HepG2 (cell line): Measurements from ENCODE around the gene FBRSL1. TPM values are rescaled to one million over a fixed set of nuclear protein-coding genes. Genes with fewer than 3 reads are reported as not detected.

Experiments
- ATAC-seq: fragments of 200-7000 bp; cut with Tn5 transposase; 3 replicates; pipeline ENCODE4 v1.9.1; 2020; ENCODE audit warnings: mild to moderate bottlenecking, moderate library complexity
- BruUV-seq: library from RNA; stranded (reverse); fragments of 400-500 nt; replicated peaks from 2 replicates; lab custom pipeline; 2021; lab: Mats Ljungman, UMichigan
- CTCF ChIA-PET: fragments of 300-600 bp; formaldehyde crosslinking; extraction: SDS; loops from one replicate; lab custom pipeline; 2021; ENCODE audit warnings: low total read pairs, inconsistent platforms, low intra/inter-chr PET ratio; lab: Yijun Ruan, JAX
- POLR2A ChIA-PET: fragments of 350-600 bp; sonication (Branson Sonifier 250); formaldehyde crosslinking; loops from one replicate; lab custom pipeline; 2020; ENCODE audit warnings: antibody characterized with exemption, inconsistent platforms; lab: Yijun Ruan, JAX
- DNase-seq: peaks from one replicate; pipeline ENCODE4 v3.0.0-alpha.2; 2015; ENCODE audit warnings: low spot score
- FAIRE-seq: peaks from 3 replicates; lab custom pipeline; 2011; peaks lifted over from hg19 to GRCh38; lab: Jason Lieb, UNC
- H2AFZ ChIP-seq: one replicate; pipeline ENCODE4 v1.6.1; 2011; ENCODE audit warnings: low read length, inconsistent platforms
- H3K27ac ChIP-seq: fragments of 300-600 bp; 3 replicates; pipeline ENCODE4 v1.8.0; 2011; ENCODE audit warnings: mixed run types, mild to moderate bottlenecking, mixed read lengths, low read length, inconsistent platforms; ENCODE audit not compliant: insufficient read depth; ENCODE audit errors: extremely low read length
- H3K27me3 ChIP-seq, 2 experiments: fragments of 200-600 bp in 1 of 2; 2 replicates in 1 of 2; 3 replicates in 1 of 2; pipeline versions ENCODE4 v1.6.0 to v1.8.0; 2011; ENCODE audit warnings: low read length in 2 of 2, mild to moderate bottlenecking in 2 of 2, moderate library complexity in 2 of 2, inconsistent platforms in 1 of 2; ENCODE audit not compliant: insufficient read depth in 2 of 2, control insufficient read depth in 1 of 2
- H3K36me3 ChIP-seq, 2 experiments: fragments of 200-600 bp in 1 of 2; replicated peaks in 1 of 2; 2 replicates in 1 of 2; 3 replicates in 1 of 2; pipeline versions ENCODE4 v1.5.1 to v1.8.0; 2011; ENCODE audit warnings: low read length in 2 of 2, inconsistent platforms in 1 of 2; ENCODE audit not compliant: insufficient read depth in 2 of 2, control insufficient read depth in 1 of 2
- H3K4me1 ChIP-seq: 2 replicates; pipeline ENCODE4 v1.5.1; 2012; ENCODE audit warnings: low read length, inconsistent platforms; ENCODE audit not compliant: insufficient read depth
- H3K4me2 ChIP-seq: 2 replicates; pipeline ENCODE4 v1.6.0; 2011; ENCODE audit warnings: low read depth, low read length, inconsistent platforms
- H3K4me3 ChIP-seq, 3 experiments: fragments of 200-600 bp in 1 of 3; sonication (generic), shearing (Covaris generic) in 1 of 3; replicated peaks in 1 of 3; 2 replicates each; pipeline ENCODE4 v1.5.1; 2011 to 2016; ENCODE audit warnings: low read length in 3 of 3, inconsistent platforms in 2 of 3, low read depth in 2 of 3, mild to moderate bottlenecking in 2 of 3, control low read depth in 1 of 3, mixed read lengths in 1 of 3; ENCODE audit not compliant: insufficient read depth in 1 of 3
- H3K79me2 ChIP-seq: one replicate; pipeline ENCODE4 v1.6.1; 2011; ENCODE audit warnings: low read length, inconsistent platforms; ENCODE audit not compliant: insufficient read depth
- H3K9ac ChIP-seq: 2 replicates; pipeline ENCODE4 v1.6.0; 2011; ENCODE audit warnings: mild to moderate bottlenecking, low read depth, low read length, inconsistent platforms; ENCODE audit not compliant: insufficient read depth
- H3K9me3 ChIP-seq: 2 replicates; pipeline ENCODE4 v1.5.1; 2012; ENCODE audit warnings: mild to moderate bottlenecking, low read length
- H4K20me1 ChIP-seq: 2 replicates; pipeline ENCODE4 v1.6.0; 2011; ENCODE audit warnings: inconsistent platforms, mild to moderate bottlenecking, low read length, moderate library complexity; ENCODE audit not compliant: insufficient read depth
- AGO2 ChIP-seq: fragments of 200-400 bp; formaldehyde crosslinking; optimal IDR thresholded peaks from 2 replicates; pipeline ENCODE3; 2017; ENCODE audit warnings: mild to moderate bottlenecking, low read depth, low read length, moderate library complexity
- JARID2 ChIP-seq: sonication (generic); formaldehyde crosslinking; IDR thresholded peaks from 2 replicates; pipeline ENCODE4 v1.8.1; 2023; ENCODE audit warnings: missing genetic modification reagents, inconsistent platforms; ENCODE audit not compliant: insufficient replicate concordance
- KDM2A ChIP-seq: sonication (generic); formaldehyde crosslinking; IDR thresholded peaks from 2 replicates; pipeline ENCODE4 v1.4.0; 2020; ENCODE audit warnings: low read depth, missing genetic modification reagents, borderline replicate concordance
- NONO ChIP-seq, 2 experiments: fragments of 450-650 bp in 1 of 2; sonication (generic) in 1 of 2; formaldehyde crosslinking in 1 of 2; IDR thresholded peaks in 1 of 2; conservative IDR thresholded peaks in 1 of 2; 2 replicates each; pipeline versions ENCODE4 v1.6.1 to v1.8.0; 2017 to 2022; ENCODE audit warnings: mild to moderate bottlenecking in 1 of 2, missing genetic modification reagents in 1 of 2, moderate library complexity in 1 of 2
- RNF2 ChIP-seq: fragments of 450-650 bp; conservative IDR thresholded peaks from 2 replicates; pipeline ENCODE4 v1.6.1; 2016; ENCODE audit warnings: low read depth
- SAFB2 ChIP-seq: sonication (generic); formaldehyde crosslinking; IDR thresholded peaks from 2 replicates; pipeline ENCODE4 v1.5.1; 2020; ENCODE audit warnings: missing genetic modification reagents, low read depth, mild to moderate bottlenecking, borderline replicate concordance
- WGBS: methylation state at CpG from one replicate; pipeline ENCODE4 v1.1.6; 2017; ENCODE audit warnings: low lambda C conversion rate; 5-methylcytosine and 5-hydroxymethylcytosine counted together
- in situ Hi-C: cut with HindIII; loops from 2 replicates; pipeline ENCODE4 v1.10.0; 2017; ENCODE audit warnings: low pct_unique_long_range_greater_than_20kb; ENCODE audit not compliant: extremely low pct_ligation_motif_present
- intact Hi-C: fragments of 100-400 bp; cut with micrococcal nuclease; formaldehyde crosslinking; loops from one replicate; pipeline ENCODE4 v1.10.0; 2022; ENCODE audit not compliant: unreplicated experiment
- polyA plus RNA-seq, 8 experiments: library from polyadenylated mRNA; depleted of rRNA in 3 of 8; stranded (reverse) in 7 of 8; unstranded in 1 of 8; fragments of >200 nt; fragmentation: Illumina TruSeq in 4 of 8; extraction: Trizol in 4 of 8; gene quantifications; 2 replicates each; pipeline versions ENCODE4 v1.2.1 to v1.2.3, GENCODE V29; 2011 to 2016; ENCODE audit warnings: low read depth in 4 of 8, missing spikeins in 1 of 8, mixed read lengths in 1 of 8; ENCODE audit not compliant: insufficient read depth in 1 of 8
- total RNA-seq, 5 experiments: library from RNA; depleted of rRNA; stranded (reverse); fragments of >200 nt; fragmentation: Illumina TruSeq; extraction: Trizol; gene quantifications; 2 replicates each; pipeline ENCODE4 v1.2.3, GENCODE V29; 2016; ENCODE audit warnings: low read depth in 1 of 5
- TF ChIP-seq, protein P1 (sequence below): sonication (generic); formaldehyde crosslinking; IDR thresholded peaks from 2 replicates; pipeline ENCODE4 v1.4.0; 2020; ENCODE audit warnings: mild to moderate bottlenecking, missing genetic modification reagents

FBRSL1 gene
- total and polyA plus RNA-seq, 2 of the 13 experiments (the other 11 are each of a cell fraction or from before 2014, with no cell fraction given): 3.6 to 7.9 TPM

DNA sequence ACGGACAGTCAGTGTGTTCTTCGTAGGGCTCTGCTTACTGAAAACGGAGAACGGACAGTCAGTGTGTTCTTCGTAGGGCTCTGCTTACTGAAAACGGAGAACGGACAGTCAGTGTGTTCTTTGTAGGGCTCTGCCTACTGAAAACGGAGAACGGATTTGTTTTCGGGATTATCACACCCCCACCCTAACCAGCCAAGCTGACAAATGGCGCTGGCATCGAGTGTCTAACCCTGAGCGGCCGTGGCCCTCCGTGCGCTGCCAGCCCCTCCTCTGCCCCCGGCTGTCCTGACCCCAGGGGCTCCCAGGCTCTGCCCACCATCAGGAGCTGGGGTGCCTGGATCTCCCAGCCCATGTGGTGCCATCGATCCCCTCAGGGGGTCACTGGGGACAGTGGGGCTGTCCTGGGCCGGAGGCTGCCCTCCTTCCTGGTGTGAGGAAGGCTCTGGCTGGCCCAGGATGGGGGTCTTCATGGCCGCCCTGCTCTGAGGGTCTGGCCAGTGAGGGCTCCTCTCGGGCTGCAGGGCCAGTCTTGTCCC lies 57.3 kb downstream of the FBRSL1 start (continued):
- no peak for TF ChIP-seq KDM2A

DNA sequence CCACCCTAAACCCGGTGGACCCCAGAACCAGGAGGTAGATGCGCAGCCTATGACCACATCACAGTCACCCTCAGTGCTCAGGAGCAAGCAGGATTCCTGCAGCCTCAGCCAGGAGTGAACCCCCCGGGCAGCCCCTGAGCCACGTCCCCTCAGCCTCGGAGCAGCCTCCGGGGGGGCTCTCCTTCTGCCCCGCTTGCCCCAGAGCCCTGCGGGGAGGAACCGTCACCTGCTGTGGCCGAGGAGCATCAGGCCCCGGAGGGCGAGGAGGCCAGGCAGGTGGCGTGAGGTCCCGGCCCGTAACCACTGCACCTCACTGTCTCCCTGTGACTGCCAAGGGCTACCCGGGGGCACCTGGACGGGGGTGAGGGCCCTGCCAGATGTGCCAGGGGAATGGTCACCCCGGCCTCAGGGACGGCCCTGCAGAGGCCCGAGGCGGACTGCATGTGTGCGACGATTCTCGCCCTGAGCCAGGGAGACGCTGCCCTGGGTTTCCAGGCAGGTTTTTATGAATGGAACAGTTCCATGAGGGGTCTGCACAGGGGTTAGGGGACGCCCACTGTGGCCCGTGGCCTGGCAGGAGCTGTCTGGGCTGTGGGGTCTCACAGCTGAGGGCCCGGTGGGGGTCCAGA lies 58.6 kb downstream of the FBRSL1 start:
- no peak for DNase-seq
- in situ Hi-C loops (no loop called here), intact Hi-C loops (no loop called here)
- CTCF ChIA-PET: no interaction called here
- Histone ChIP-seq H3K79me2 (no peaks in the 10 kb centered on the region), H3K27me3 (no peaks in the 10 kb centered on the region; a peak in 1 of 5 replicates), H3K27ac (no peak overlapping the region), H3K9me3 (no peaks in the 10 kb centered on the region), H3K9ac (no peak overlapping the region), H2AFZ (no peak overlapping the region), H3K36me3 (no peaks in the 10 kb centered on the region), H3K4me2 (no peak overlapping the region), H3K4me1 (no peaks in the 10 kb centered on the region), H4K20me1 (peaks cover 4% of the 10 kb centered on the region; the same call in 1 of the 2 replicates), H3K4me3 (no peak overlapping the region)
- ATAC-seq: no peak
- TF ChIP-seq NONO (IDR thresholded peaks at IDR 0.05) (no peak), NONO (CRISPR knock-in tag; conservative IDR thresholded peaks at IDR 0.05) (no peak), AGO2 (peak; percentile 52)
- POLR2A ChIA-PET: no interaction called here
- WGBS: 81% methylated on average over 14 of the region's 28 CpGs
- no TSS peak for BruUV-seq
- FAIRE-seq: no peak

DNA sequence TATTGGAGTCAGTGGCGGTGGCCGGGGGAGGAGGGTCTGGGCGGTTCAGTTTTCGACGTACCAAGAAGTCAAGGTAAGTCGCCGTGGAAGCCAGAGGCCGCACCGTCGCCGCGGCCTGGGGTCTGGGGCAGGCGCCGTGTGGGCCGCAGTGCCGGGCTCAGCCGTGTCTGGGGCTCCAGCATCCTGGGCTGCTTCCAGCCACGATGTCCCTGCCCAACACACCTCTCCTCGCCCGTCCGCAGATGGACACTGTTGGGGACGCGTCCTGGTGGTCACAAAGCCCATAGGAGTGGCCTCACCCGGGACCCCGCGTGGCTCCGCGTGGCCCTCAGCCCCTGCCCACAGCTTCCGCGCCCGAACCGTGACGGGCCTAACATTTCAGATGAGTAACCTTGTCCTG lies 59.1 kb downstream of the FBRSL1 start:
- Histone ChIP-seq H3K79me2 (no peaks in the 10 kb centered on the region), H3K4me3 (no peak overlapping the region), H3K36me3 (no peaks in the 10 kb centered on the region), H2AFZ (no peak overlapping the region), H3K9me3 (no peaks in the 10 kb centered on the region), H4K20me1 (peaks cover 4% of the 10 kb centered on the region; the same call in 1 of the 2 replicates), H3K9ac (no peak overlapping the region), H3K27ac (no peak overlapping the region), H3K27me3 (no peaks in the 10 kb centered on the region; a peak in 1 of 5 replicates), H3K4me2 (no peak overlapping the region), H3K4me1 (no peaks in the 10 kb centered on the region)
- ATAC-seq (no peak), FAIRE-seq (no peak), DNase-seq (no peak)
- WGBS: 97% methylated on average over 14 of the region's 33 CpGs
- ChIA-PET POLR2A (no interaction called here), CTCF (no interaction called here)
- TF ChIP-seq SAFB2 (no peak), RNF2 (no peak), JARID2 (CRISPR knock-in tag) (no peak)
- TF ChIP-seq, protein P1, sequence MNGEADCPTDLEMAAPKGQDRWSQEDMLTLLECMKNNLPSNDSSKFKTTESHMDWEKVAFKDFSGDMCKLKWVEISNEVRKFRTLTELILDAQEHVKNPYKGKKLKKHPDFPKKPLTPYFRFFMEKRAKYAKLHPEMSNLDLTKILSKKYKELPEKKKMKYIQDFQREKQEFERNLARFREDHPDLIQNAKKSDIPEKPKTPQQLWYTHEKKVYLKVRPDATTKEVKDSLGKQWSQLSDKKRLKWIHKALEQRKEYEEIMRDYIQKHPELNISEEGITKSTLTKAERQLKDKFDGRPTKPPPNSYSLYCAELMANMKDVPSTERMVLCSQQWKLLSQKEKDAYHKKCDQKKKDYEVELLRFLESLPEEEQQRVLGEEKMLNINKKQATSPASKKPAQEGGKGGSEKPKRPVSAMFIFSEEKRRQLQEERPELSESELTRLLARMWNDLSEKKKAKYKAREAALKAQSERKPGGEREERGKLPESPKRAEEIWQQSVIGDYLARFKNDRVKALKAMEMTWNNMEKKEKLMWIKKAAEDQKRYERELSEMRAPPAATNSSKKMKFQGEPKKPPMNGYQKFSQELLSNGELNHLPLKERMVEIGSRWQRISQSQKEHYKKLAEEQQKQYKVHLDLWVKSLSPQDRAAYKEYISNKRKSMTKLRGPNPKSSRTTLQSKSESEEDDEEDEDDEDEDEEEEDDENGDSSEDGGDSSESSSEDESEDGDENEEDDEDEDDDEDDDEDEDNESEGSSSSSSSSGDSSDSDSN (CRISPR knock-in tag): no peak
- in situ Hi-C loops: no loop called here
- intact Hi-C loops: no loop called here
- BruUV-seq: no TSS peak
